IMR-90 (cell line): ENCODE measurements around the gene KCNIP1.

Source experiments
- BHLHE40 ChIP-seq: fragments of 150-350 bp; IDR thresholded peaks from 2 replicates; pipeline ENCODE4 v1.6.1; 2016; ENCODE audit warnings: mild to moderate bottlenecking, low read depth, low read length
- CEBPB ChIP-seq: IDR thresholded peaks from 2 replicates; pipeline ENCODE4 v1.6.1; 2012; ENCODE audit warnings: low read depth, low read length, improper control_type of control experiment
- CHD1 ChIP-seq: IDR thresholded peaks from 2 replicates; pipeline ENCODE4 v1.6.1; 2012; ENCODE audit warnings: low read depth, low read length, improper control_type of control experiment
- MAFK ChIP-seq: IDR thresholded peaks from 2 replicates; pipeline ENCODE4 v1.6.1; 2012; ENCODE audit warnings: low read depth, low read length, improper control_type of control experiment
- MAZ ChIP-seq: IDR thresholded peaks from 2 replicates; pipeline ENCODE4 v1.6.1; 2012; ENCODE audit warnings: low read depth, mild to moderate bottlenecking, low read length, improper control_type of control experiment, moderate library complexity, borderline replicate concordance
- MXI1 ChIP-seq: IDR thresholded peaks from 2 replicates; pipeline ENCODE4 v1.6.1; 2012; ENCODE audit warnings: low read depth, mild to moderate bottlenecking, low read length, moderate library complexity, borderline replicate concordance
- POLR2A ChIP-seq: IDR thresholded peaks from 2 replicates; pipeline ENCODE4 v1.6.1; 2012; ENCODE audit warnings: mild to moderate bottlenecking, low read depth, low read length
- RAD21 ChIP-seq: IDR thresholded peaks from 2 replicates; pipeline ENCODE4 v1.6.1; 2012; ENCODE audit warnings: low read length, improper control_type of control experiment
- RCOR1 ChIP-seq: IDR thresholded peaks from 2 replicates; pipeline ENCODE4 v1.6.1; 2012; ENCODE audit warnings: mild to moderate bottlenecking, low read length, improper control_type of control experiment; ENCODE audit not compliant: insufficient replicate concordance
- RFX5 ChIP-seq: IDR thresholded peaks from 2 replicates; pipeline ENCODE4 v1.8.0; 2012; ENCODE audit warnings: low read depth, mild to moderate bottlenecking, low read length, moderate library complexity
- SMC3 ChIP-seq: fragments of 150-350 bp; IDR thresholded peaks from 2 replicates; pipeline ENCODE4 v1.6.1; 2016; ENCODE audit warnings: low read depth, mild to moderate bottlenecking, antibody characterized with exemption, low read length, moderate library complexity
- TF ChIP-seq, protein P1 (sequence below): conservative IDR thresholded peaks from 2 replicates; pipeline ENCODE4 v1.5.1; 2012; ENCODE audit warnings: mild to moderate bottlenecking, low read depth, low read length, improper control_type of control experiment
- TF ChIP-seq, protein P2 (sequence below): fragments of 150-350 bp; IDR thresholded peaks from 2 replicates; pipeline ENCODE4 v1.6.1; 2017; ENCODE audit warnings: mild to moderate bottlenecking, antibody characterized with exemption, low read length, low read depth

DNA sequence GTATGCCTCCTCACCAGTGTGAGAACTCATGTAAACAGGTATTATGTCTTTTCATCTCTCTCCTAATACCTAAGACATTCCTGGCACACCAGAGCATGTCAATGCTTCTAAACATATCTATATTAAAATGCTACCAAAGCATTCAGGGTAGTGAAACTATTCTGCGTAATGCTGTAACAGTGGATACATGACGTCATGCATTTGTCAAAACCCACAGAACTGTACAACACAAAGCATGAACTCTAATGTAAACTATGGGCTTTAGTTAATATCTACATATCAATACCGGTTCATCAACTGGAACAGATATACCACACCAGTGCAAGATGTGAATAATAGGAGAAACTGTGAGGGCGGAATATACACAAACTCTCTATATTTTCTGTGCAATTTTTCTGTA, 207.5 kb downstream of the KCNIP1 start:
- TF ChIP-seq POLR2A = no peak
- TF ChIP-seq, protein P1, sequence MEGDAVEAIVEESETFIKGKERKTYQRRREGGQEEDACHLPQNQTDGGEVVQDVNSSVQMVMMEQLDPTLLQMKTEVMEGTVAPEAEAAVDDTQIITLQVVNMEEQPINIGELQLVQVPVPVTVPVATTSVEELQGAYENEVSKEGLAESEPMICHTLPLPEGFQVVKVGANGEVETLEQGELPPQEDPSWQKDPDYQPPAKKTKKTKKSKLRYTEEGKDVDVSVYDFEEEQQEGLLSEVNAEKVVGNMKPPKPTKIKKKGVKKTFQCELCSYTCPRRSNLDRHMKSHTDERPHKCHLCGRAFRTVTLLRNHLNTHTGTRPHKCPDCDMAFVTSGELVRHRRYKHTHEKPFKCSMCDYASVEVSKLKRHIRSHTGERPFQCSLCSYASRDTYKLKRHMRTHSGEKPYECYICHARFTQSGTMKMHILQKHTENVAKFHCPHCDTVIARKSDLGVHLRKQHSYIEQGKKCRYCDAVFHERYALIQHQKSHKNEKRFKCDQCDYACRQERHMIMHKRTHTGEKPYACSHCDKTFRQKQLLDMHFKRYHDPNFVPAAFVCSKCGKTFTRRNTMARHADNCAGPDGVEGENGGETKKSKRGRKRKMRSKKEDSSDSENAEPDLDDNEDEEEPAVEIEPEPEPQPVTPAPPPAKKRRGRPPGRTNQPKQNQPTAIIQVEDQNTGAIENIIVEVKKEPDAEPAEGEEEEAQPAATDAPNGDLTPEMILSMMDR = no peak
- no peak for TF ChIP-seq CEBPB
- TF ChIP-seq MAFK = no peak
- no peak for TF ChIP-seq MXI1
- no peak for TF ChIP-seq BHLHE40
- TF ChIP-seq RCOR1 = no peak
- no peak for TF ChIP-seq CHD1
- TF ChIP-seq SMC3 = no peak
- no peak for TF ChIP-seq RAD21
- TF ChIP-seq, protein P2, sequence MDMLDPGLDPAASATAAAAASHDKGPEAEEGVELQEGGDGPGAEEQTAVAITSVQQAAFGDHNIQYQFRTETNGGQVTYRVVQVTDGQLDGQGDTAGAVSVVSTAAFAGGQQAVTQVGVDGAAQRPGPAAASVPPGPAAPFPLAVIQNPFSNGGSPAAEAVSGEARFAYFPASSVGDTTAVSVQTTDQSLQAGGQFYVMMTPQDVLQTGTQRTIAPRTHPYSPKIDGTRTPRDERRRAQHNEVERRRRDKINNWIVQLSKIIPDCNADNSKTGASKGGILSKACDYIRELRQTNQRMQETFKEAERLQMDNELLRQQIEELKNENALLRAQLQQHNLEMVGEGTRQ = no peak
- no peak for TF ChIP-seq MAZ
- TF ChIP-seq RFX5 = no peak
